DMS53 (cell line): Measurements from ENCODE around the gene GINS1.

Source experiments
- DNase-seq: peaks from one replicate; lab custom pipeline; 2025; lab: John Stamatoyannopoulos, UW

GINS1 gene

GRCh38 chr20:25494506-25495188 is 87.2 kb downstream of the GINS1 start:
- no peak for DNase-seq

DNA sequence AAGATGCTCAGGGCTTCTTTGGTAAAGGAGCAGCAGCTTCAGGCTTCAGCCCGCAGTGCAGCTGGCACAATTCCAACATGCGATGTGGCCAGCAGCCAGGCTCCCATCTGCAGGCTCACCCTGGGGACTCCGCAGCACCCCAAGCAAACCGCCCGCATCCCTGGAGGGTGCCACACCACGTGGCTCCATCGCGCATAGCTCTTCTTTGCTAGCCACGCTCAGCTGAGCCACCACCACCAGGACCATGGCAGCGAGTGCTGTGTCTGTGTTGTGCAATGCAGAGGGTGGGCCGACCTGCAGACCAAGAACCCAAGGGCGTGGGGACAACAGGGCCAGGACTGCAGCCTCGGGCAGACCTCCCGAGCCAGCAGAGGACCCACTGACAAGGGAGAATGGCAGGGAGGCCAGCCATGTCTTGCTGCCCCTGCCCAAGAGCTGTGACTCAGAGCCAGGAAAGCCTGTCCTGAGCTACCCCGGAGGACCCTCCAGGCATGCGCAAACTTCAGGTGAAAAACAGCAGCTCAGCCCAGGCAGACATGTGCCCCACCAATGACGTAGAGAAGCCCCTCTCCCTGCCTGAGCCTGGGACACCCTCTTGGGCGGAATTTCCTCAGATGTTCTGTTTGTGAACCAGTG is 87.8 kb downstream of the GINS1 start:
- no peak for DNase-seq

DNA sequence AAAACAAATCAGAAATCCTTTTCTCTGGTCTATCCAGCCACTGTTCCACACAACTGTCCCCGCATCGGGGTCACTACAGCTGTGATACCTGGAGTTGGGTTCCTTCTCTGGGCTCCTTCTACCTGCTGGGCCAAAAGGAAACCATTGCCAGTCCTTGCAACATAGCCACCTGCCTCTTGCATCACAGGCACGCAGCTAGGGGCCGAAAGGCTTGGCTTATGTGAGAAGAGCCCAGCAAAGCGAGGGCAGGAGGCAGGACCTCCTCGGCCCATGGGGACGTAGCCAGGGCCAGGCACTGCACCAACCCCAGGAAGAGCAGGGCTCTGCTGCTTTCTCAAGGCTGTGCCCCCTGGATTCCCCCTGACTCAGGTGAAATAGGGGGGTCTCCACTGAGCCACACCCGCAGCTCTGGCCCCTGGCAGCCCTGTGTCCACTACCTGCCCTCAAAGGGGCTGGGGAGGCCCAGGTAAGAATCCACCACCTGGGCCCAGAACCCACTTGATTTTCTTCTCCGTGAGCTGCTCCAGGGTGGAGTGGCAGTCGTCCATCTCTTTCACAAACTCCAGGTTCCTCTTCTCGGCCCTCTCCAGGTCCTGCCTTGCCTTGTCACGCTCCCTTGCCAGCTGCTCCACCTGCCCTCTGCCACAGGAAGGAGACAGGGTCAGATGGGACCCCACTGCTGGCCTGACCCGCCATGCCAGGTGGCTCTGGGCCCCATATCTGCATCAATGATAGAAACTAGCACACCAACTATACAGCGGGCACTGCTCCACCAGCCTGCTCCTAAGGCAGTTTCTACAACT is 88.9 kb downstream of the GINS1 start:
- no peak for DNase-seq

DNA sequence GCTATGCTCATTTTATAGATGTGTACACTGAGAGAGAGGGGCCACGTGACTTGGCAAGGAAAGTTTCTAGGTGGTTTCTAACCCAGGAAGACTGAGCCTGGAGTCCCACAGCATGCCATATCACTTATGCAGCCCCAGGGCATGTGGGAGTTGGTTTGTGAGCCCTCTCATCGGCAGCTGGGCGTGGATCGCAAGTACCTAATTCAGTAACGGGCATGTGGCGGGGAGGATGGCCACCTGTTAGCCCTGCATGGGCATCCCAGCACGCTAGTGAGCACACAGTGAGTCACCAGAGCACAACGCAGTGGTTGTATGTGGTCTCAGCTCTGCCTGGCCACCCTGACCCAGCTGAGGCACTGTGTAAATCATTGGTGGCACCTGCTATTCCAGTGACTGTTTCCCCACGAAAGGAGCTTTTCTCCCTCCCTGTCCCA is 89.5 kb downstream of the GINS1 start:
- DNase-seq = no peak

DNA sequence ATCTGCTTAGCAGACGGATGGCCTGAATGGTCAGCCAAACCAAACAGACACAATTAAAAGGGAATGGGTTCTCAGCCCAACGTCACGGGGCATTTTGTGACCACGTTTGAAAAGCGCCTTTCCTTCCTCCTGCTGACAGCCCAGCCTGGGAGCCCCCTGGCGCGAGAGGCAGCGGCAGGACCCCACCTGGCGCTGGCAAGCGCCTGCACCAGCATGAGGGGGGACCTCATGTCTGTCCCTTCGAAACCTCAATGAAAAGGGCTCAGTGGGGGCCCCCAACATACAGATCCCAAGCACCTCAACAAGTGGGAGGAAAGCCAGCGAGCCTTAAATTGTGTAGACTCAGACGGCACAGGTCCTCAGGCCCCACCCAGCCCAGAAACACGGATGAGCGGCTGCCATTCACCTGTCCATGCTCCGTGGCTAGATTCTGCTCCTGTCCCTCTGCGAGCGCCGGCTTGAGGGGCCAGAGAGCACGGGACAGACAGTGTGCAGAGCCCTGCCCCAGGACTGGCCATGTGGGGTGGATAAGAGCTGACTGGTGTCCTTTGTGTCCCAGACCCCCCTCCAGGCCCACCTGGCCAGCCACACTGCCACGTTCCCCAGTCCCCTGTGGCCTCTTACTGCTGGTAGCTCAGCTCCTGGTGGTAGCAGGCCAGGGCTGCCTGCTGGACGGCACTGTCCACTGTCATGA is 90.3 kb downstream of the GINS1 start:
- DNase-seq = no peak
